HG03135 (cell line): ENCODE measurements around the gene DNAH1.
"Not testable (repeated sequence)": the region's sequence is repeated elsewhere in the genome, so short reads cannot be mapped to it uniquely, and the experiment has no call there.

Experiments
- ATAC-seq: cut with Tn5 transposase; IDR thresholded peaks from one replicate; pipeline ENCODE4 v1.9.1; 2021; ENCODE audit warnings: mild to moderate bottlenecking, moderate library complexity; ENCODE audit not compliant: unreplicated experiment

The DNAH1 gene

DNA sequence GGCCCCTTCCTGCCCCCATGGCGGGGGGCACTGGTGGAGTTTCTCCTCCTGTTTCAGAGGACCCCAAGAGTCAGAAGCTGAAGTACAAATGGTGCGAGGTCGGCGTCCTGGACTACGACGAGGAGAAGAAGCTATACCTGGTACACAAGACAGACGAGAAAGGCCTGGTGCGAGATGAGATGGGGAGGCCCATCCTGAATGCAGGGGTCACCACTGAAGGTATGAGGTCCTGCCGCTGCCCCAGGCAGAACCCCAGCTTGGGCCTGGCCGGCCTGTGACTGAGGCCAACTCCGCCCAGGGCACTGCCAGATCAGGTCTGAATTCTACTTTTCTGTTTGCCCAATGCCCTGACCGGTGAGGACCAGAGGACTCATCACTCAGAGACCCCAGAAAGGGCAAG is 15.0 kb downstream of the DNAH1 start:
- ATAC-seq: no peak

DNA sequence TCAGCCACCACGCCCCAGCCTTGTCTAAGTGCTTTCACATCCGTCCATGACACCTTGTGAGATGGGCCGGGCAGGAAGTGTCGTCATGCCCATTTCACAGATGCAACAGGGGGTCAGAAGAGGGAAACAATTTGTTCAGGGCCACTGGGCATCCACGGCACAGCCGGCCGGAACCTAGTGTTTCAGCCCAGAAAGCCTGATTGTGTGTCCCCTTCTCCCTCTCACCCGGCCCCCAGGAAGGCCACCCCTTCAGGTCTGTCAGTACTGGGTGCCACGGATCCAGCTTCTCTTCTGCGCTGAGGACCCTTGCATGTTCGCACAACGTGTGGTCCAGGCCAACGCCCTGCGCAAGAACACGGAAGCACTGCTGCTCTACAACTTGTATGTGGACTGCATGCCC is 15.8 kb downstream of the DNAH1 start:
- no peak for ATAC-seq

DNA sequence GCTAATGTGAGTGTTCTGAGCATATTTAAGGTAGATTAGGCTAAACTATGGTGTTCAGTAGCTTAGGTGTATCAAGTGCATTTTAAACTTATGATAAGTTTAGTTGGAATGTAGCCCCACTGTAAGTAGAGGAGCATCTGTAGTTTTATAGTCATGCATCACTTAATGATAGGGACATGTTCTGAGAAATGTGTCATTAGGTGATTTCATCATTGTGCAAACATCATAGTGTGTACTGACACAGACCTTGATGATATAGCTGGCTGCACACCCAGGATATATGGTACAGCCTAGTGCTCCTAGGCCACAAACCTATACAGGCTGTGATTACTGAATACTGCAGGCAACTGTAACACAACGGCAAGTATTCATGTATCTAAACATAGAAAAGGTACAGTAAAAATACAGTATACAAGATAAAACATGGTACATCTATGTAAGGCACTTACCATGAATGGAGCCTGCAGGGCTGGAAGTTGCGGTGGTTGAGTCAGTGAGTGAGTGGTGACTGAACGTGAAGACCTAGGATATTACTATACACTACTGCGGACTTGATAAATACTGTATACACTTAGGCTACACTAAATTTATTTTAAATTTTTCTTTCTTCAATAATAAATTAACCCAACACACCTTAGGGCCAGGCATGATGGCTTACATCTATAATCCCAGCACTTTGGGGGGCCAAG is 17.9 kb downstream of the DNAH1 start:
- no peak for ATAC-seq

DNA sequence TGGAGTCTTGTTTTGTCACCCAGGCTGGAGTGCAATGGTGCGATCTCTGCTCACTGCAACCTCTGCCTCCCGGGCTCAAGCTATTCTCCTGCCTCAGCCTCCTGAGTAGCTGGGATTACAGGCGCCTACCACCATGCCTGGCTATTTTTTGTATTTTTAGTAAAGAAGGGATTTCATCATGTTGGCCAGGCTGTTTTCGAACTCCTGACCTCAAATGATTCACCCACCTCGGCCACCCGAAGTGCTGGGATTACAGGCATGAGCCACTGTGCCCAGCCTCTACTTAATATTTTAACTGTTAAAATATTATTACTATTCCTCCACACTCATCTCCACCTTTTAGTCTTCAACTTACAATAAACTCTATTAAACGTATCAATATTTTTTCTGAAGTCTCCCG is 22.0 kb downstream of the DNAH1 start:
- ATAC-seq: not testable (repeated sequence)

DNA sequence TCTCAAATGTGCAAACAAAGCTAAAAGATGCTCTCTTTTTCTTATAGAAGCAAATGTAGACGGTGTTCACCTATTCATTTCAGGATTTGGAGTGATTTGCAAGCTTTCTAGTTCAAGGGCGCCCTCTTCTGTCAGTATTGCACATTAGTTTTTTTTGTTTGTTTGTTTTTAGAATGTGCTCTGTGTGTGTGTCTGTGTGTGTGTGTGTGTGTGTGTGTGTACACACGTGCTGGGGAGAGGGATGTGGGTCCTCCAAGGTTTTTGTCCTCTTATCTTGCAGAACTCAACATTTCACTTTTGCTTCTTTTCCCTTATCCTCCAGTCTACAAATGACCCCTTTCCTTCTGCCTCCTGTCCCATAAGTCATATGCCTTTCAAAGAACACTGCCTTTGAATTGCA is 23.5 kb downstream of the DNAH1 start:
- ATAC-seq: no peak

DNA sequence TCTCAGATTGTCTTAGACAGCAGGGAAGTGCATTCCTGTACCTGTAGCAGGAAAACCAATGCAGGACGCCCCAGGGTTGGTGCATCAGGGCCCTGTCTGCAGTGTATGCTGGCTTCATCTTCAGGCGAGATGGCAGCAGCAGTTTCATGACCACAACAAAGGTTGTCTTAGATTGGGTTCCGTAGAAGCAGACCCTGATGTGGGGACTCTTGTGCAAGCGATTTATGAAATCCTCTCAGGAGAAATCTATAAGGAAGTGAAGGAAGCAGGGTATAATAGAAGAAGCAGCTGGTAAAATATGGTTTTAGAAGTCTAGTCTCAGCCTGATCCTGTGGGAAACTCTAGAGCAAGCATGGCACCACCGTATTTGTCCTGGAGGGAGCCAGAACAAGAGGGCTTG is 25.0 kb downstream of the DNAH1 start:
- no peak for ATAC-seq

DNA sequence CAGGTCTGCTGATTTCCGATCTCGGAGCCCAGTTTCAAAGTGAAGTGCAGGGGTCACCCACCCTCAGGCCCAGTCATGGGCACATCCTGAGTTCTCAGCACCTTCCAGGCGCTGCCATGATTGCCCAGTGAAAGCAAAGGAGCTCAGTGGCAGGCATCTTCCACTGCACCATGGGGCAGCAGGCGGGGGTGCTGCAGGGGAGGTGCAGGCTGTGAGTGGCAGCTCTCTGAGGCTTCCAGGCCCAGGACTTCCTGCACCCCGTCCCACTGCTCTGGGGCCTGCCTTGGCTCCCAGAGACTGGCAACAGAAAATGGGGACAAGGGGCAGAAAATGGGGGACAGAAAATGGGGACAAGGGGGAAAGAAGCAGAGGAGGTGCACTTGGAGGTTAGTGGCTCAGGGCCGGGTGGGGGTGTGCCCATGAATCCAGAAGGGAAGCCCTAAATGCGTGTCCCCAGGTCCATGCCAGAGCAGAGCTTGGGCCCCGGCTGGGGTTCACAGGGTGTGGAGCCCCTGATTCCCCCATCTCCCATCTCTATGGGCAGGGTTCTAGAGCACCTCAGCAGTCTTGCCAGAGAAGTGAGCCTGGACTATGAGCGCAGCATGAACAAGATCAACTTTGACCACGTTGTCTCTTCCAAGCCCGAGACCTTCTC is 28.0 kb downstream of the DNAH1 start:
- no peak for ATAC-seq

DNA sequence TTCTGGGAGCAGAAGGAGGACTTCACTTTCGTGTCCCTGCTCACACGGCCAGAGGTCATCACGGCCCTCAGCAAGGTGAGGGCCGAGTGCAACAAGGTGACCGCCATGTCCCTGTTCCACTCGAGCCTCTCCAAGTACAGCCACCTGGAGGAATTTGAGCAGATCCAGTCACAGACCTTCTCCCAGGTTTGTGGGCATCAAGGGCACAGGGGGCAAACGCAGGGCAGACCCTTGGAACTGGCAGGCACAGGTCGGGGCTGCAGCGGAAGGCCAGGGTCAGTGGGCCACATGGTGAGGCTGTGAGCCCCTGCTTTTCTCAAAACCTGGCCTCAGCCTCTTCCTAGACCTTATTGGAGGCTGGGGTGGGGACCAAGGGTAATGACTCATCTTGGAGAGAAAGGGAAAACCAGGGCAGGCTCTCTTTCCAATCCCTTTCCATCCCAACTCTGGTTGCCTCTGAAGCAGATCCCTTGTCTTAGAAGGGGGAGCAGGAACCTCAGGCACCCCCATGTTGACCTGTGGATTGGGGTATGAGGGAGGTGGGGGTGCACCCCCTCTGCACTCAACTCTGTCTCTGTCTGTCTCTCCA is 29.5 kb downstream of the DNAH1 start:
- ATAC-seq: no peak

DNA sequence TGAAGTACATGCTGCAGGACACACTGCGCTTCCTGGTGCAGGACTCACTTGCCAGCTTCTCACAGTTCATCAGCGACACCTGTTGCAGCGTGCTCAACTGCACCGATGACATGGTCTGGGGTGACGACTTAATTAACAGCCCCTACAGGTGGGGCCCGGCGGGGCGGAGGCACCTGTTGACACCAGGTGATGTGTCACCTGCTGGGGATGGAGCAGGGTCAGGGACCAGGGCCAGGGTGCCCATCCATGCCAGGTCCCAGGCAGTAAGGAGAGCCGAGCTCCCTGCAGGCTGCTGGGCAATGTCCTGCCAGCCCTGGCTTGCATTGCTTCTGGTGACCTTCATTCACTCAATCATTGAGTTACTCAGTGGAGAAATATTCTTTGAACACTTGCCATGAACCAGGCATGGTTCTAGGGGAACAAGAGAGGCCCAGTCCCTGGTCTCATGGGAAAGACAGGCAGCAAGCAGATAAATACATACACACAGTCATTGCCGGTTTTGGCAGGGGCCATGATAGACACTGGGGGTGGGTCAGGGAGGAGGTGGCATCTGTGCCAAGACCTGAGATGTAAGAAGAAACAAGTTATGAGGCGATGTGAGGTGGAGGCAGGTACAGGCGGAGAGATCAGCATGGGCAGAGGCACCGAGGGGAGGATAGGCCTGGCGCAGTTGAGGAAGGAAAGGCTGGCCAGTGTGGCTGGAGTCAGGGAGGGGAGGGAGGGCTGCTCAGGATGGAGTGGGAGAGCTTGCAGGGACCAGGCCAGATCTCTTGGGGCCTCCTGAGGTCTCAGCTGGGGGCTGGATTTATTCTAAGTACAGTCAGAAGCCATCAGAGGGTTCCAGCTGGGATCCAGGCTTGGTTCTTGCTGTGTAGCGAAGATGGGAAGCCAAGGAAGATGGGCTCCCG is 30.8 kb downstream of the DNAH1 start:
- ATAC-seq: no peak

DNA sequence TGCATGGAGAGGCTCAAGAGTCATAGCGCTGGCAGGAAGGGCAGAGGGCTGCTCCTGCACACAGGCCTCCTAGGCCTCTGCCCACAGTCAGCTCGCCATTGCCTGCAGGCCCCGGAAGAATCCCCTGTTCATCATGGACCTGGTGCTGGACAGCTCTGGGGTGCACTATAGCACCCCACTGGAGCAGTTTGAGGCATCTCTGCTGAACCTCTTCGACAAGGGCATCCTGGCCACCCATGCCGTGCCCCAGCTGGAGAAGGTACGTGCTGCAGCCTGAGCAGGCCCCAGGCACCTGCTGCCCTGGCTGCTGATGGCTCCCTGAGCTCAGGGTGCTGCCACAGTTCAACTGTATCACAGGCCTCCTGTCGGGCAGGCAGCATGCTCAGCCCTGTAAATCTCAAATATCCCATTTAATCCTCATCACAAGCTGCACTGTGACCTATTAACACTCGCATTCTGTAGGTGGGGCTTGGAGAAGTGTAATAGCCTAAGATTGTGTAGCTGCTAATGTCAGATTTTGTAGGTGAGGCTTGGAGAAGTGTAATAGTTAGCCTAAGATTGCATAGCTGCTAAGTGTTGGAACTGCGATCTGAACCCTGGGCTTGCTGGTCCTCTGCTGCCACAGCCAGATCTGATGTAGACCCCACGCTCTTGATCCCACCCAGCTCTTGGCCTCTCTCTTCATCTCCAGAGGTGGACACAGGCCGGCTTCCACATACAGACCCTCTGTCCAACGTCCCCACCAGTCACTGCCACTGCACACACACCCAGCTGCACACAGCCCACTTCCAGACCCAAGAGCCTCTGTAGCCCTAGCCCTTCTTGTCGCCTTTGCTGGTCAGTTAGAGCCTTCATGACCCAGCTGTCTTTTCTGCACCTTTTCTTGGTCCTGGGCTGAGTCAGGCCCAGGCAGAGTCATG is 31.9 kb downstream of the DNAH1 start:
- ATAC-seq: no peak

DNA sequence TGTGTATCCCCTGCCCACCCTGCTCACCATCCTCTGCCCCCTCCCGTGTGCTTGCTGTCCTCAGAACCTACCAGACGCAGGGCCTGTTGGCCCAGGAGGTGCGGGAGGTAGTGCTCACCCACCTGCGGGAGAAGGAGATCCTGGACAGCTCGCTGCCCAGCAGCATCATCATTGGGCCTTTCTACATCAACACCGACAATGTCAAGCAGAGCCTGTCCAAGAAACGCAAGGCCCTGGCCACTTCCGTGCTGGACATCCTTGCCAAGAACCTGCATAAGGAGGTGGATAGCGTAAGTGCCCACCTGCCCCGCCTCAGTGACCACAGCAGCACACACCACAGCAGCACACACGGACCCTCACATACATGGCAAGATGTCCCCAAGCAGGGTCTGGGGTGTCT is 33.0 kb downstream of the DNAH1 start:
- ATAC-seq: no peak

DNA sequence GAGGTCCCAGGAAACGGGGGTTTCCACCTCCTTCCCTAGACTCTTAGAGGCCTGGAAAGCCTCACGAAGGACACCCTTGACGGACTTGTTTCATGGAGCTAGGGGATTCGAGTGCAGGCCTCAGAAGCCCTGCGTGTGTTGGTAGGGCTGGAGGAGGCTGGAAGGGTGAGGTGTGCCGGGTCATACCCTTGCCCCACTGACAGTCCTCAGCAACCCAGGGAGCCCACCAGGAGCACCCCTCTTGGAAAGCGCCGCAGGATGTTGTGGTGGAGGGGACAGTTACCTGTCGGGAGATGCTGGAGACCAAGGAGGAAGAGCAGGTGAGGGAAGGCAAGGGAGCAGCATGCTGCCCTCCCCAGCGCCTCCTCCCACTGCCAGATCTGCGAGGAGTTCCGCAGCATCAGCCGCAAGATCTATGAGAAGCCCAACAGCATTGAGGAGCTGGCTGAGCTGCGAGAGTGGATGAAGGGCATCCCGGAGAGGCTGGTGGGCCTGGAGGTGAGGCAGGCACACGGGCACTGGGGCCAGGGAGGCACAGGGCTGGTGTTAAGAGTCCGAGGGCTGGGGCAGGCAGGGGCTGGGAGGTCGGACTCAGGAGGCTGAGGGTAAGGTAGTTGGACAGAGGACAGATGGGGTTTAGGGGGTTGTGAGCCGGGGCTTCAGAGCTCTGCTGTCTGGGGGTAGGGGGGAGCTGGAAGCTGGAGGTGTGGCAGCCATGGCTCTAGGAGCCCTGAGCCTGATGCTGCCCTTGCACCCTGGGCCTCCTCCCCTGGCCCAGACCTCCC is 33.7 kb downstream of the DNAH1 start:
- ATAC-seq: no peak

DNA sequence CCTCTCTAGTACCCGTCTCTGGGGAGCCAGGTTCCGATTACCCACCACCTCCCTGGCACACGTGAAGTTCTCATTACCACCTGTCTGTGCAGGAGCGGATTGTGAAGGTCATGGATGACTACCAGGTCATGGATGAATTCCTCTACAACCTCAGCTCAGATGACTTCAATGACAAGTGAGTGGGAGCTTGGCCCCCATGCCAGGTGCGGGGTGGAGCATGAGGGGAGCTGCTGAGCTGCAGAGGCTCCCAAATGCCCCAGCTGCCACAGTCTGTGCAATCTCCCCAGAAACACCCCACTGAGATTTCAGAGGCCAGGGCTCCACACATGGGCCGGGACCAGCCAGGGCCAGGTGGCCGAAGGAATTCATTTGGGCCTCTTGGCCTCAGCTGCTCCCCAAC is 34.3 kb downstream of the DNAH1 start:
- ATAC-seq: no peak

DNA sequence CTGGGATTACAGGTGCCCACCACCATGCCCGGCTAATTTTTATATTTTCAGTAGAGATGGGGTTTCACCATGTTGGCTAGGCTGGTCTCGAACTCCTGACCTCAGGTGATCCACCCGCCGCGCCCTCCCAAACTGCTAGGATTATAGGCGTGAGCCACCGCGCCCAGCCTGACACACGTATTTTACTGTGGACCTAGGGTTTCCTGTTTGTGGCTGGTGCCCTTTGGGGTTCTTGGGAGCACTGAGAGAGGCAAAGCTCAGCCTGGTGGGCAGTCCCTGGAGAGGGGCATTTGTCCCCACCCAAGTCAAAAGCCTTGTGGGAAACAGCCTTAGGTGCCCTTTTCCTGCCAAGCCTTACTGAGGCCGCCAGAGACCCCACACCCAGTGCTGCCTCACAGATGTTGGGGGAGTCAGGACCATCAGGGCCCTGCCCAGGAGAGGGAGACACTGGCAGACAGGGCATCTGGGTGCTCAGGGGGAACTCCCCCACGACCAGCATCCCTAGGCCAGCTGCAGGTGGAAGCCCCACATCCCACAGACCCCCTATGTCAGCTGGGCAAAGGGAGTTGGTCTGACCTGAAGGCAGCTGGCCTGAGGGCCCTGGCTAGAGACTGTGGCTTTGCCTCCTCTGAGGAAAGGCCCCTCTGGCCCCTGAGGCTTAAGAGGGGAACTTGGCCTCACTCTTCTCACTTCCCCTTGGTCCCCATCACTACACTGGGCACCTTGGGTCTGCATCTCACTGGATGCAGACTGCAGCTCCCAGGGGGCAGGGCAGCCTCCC is 35.1 kb downstream of the DNAH1 start:
- ATAC-seq: no peak

DNA sequence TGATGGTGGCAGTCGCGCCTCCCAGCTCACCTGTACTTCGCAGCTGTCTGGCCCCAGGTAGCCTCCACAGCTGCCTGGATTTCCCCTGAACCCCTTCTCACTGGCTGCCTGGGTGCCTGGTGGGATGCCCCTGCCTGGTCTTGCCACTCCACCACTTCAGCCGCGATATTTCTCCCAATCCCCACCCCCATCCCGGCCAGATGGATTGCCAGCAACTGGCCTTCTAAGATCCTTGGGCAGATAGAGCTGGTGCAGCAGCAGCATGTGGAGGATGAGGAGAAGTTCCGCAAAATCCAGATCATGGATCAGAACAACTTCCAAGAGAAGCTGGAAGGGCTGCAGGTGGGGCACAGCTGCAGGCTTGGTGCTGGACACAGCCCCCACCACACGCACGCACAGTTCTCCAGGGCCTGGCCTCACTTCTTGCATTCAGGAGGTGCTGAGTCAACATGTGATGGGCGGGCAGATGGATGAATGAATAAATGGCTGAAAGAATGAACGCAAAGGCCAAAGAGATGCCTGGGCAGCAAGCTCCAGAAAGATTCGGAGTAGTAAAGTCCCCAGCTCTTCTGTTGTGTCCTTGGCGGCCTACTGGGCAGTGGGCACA is 35.7 kb downstream of the DNAH1 start:
- no peak for ATAC-seq

DNA sequence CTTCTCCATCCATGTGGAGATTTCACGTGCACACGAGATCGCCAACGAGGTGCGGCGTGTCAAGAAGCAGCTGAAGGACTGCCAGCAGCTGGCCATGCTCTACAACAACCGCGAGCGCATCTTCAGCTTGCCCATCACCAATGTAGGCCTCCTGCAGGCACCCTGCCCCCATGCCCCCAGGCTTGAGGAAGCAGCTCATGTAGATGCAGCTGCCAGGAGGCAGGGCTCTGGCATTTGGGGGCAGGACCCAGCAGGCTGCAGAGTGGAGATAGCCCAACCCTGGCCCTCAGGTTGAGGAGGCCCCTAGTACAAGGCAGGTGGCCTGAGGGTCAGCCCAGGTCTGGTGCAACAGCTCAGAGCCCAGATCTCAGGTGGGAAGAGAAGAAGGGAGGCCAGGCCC is 36.4 kb downstream of the DNAH1 start:
- ATAC-seq: no peak

DNA sequence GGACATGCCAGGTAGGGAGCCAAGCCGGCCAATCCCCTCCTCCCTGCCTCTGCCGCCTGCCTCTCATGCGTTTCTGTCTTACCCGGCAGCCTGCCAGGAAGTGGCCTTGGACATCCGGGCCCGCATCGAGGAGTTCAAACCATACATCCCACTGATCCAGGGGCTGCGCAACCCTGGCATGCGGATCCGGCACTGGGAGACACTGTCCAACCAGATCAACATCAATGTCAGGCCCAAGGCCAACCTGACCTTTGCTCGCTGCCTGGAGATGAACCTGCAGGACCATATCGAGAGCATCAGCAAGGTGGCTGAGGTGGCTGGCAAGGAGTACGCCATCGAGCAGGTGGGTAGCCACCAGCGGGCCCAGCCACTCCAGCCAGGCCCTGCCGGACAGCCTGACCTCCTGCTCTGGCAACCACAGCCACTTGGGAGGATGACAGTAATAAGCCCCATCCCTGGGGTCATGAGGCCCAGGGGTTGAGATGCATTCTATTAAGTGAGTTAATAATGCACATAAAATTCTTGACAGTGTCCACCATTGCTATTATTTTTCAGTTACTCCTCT is 37.3 kb downstream of the DNAH1 start:
- ATAC-seq: no peak

DNA sequence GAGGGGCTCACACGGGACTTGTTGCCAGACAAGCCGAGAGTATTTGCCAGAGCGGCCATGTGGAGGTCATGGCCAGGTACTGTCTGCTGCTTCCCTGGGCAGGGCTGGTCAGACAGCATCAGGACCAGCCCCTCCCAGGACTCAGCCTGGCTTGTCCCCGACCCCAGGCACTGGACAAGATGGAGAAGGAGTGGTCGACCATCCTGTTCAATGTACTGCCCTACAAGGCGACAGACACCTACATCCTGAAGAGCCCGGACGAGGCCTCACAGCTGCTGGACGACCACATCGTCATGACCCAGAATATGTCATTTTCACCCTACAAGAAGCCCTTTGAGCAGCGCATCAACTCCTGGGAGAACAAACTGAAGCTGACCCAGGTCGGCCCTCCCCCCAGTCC is 38.6 kb downstream of the DNAH1 start:
- no peak for ATAC-seq
